ENCODE data around the gene GPR183.

The GPR183 gene

GRCh38 chr13:99263126-99263785 is 43.9 kb downstream of the GPR183 start (continued):
- TF ChIP-seq, protein P1, sequence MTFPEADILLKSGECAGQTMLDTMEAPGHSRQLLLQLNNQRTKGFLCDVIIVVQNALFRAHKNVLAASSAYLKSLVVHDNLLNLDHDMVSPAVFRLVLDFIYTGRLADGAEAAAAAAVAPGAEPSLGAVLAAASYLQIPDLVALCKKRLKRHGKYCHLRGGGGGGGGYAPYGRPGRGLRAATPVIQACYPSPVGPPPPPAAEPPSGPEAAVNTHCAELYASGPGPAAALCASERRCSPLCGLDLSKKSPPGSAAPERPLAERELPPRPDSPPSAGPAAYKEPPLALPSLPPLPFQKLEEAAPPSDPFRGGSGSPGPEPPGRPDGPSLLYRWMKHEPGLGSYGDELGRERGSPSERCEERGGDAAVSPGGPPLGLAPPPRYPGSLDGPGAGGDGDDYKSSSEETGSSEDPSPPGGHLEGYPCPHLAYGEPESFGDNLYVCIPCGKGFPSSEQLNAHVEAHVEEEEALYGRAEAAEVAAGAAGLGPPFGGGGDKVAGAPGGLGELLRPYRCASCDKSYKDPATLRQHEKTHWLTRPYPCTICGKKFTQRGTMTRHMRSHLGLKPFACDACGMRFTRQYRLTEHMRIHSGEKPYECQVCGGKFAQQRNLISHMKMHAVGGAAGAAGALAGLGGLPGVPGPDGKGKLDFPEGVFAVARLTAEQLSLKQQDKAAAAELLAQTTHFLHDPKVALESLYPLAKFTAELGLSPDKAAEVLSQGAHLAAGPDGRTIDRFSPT (tag by site-specific recombination; IDR thresholded peaks at IDR 0.05) = no peak
- TF ChIP-seq ZNF585B (tag by site-specific recombination; IDR thresholded peaks at IDR 0.05) (no peak), ZNF701 (tag by site-specific recombination; IDR thresholded peaks at IDR 0.05) (no peak), ZNF37A (tag by site-specific recombination; IDR thresholded peaks at IDR 0.05) (no peak), ZNF544 (tag by site-specific recombination; IDR thresholded peaks at IDR 0.05) (no peak), ZBTB7A (tag by site-specific recombination; IDR thresholded peaks at IDR 0.05; ENCODE audit: low read depth) (no peak), SP7 (tag by site-specific recombination; IDR thresholded peaks at IDR 0.05) (no peak), ZNF776 (tag by site-specific recombination; IDR thresholded peaks at IDR 0.05; ENCODE audit: borderline replicate concordance) (no peak), ZSCAN16 (tag by site-specific recombination; IDR thresholded peaks at IDR 0.05) (no peak)
- TF ChIP-seq, protein P2, sequence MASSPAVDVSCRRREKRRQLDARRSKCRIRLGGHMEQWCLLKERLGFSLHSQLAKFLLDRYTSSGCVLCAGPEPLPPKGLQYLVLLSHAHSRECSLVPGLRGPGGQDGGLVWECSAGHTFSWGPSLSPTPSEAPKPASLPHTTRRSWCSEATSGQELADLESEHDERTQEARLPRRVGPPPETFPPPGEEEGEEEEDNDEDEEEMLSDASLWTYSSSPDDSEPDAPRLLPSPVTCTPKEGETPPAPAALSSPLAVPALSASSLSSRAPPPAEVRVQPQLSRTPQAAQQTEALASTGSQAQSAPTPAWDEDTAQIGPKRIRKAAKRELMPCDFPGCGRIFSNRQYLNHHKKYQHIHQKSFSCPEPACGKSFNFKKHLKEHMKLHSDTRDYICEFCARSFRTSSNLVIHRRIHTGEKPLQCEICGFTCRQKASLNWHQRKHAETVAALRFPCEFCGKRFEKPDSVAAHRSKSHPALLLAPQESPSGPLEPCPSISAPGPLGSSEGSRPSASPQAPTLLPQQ (tag by site-specific recombination; IDR thresholded peaks at IDR 0.05) = no peak

DNA sequence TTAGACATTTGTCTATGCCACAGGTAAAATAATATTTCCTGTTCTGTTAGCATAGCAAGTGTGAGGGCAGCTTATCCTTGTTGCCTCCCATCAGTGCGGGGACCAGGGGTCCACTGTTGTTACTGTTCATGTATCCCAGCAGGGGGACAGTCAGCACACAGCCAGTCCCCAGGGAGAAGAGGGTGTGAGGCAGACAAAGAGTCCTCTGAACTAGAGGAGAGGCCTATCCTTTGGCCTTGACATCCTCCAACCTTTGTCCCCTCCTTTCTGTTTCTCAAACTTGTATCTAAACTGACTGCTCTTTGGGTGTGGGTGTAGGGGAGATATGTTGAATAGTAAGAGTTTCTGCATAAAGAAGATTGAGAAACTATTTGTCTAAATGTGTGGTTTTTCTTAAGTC is 46.1 kb downstream of the GPR183 start:
- no peak overlapping the region for H3K27ac ChIP-seq (ENCODE audit: extremely low read depth, low read depth, low read length)

More for the DNA sequence above, 46.1 kb downstream of the GPR183 start:
- ChIA-PET POLR2A (no interaction called here), CTCF (interaction anchor here (0.6 to 2.7 kb wide), 5 partner anchors 8 to 176 kb away, joined by 3 to 16 read pairs (median 5); no protein-coding TSS in a partner anchor)
- Histone ChIP-seq H3K36me3 (ENCODE audit: control insufficient read depth in 2 of 2, insufficient read depth in 1 of 2, low read length in 2 of 2) (peaks cover 0 to 7% of the 10 kb centered on the region in 2 experiments; a peak in 1 of 3 replicates), H3K4me3 (ENCODE audit: low read depth, low read length) (no peak overlapping the region), H3K9me3 (ENCODE audit: control insufficient read depth, insufficient read depth, low read depth, low read length) (no peaks in the 10 kb centered on the region), H3K4me1 (ENCODE audit: control insufficient read depth, insufficient read depth, low read length) (no peaks in the 10 kb centered on the region)
- TF ChIP-seq ZNF302 (tag by site-specific recombination; IDR thresholded peaks at IDR 0.05; ENCODE audit: low read depth) (no peak), ZNF585B (tag by site-specific recombination; IDR thresholded peaks at IDR 0.05) (no peak), ZNF10 (tag by site-specific recombination; IDR thresholded peaks at IDR 0.05) (no peak), YY2 (tag by site-specific recombination; IDR thresholded peaks at IDR 0.05) (no peak), CTCF (tag by site-specific recombination; IDR thresholded peaks at IDR 0.05) (no peak), ZNF501 (tag by site-specific recombination; IDR thresholded peaks at IDR 0.05) (no peak), ZNF521 (tag by site-specific recombination; IDR thresholded peaks at IDR 0.05) (no peak), ZNF837 (tag by site-specific recombination; IDR thresholded peaks at IDR 0.05) (no peak), ZNF776 (tag by site-specific recombination; IDR thresholded peaks at IDR 0.05; ENCODE audit: borderline replicate concordance) (no peak), BCL11A (tag by site-specific recombination; IDR thresholded peaks at IDR 0.05; ENCODE audit: low read depth) (no peak)
- TF ChIP-seq, protein P3, sequence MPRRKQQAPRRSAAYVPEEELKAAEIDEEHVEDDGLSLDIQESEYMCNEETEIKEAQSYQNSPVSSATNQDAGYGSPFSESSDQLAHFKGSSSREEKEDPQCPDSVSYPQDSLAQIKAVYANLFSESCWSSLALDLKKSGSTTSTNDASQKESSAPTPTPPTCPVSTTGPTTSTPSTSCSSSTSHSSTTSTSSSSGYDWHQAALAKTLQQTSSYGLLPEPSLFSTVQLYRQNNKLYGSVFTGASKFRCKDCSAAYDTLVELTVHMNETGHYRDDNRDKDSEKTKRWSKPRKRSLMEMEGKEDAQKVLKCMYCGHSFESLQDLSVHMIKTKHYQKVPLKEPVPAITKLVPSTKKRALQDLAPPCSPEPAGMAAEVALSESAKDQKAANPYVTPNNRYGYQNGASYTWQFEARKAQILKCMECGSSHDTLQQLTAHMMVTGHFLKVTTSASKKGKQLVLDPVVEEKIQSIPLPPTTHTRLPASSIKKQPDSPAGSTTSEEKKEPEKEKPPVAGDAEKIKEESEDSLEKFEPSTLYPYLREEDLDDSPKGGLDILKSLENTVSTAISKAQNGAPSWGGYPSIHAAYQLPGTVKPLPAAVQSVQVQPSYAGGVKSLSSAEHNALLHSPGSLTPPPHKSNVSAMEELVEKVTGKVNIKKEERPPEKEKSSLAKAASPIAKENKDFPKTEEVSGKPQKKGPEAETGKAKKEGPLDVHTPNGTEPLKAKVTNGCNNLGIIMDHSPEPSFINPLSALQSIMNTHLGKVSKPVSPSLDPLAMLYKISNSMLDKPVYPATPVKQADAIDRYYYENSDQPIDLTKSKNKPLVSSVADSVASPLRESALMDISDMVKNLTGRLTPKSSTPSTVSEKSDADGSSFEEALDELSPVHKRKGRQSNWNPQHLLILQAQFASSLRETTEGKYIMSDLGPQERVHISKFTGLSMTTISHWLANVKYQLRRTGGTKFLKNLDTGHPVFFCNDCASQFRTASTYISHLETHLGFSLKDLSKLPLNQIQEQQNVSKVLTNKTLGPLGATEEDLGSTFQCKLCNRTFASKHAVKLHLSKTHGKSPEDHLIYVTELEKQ (tag by site-specific recombination; IDR thresholded peaks at IDR 0.05; ENCODE audit: borderline replicate concordance) = no peak
- TF ChIP-seq, protein P4, sequence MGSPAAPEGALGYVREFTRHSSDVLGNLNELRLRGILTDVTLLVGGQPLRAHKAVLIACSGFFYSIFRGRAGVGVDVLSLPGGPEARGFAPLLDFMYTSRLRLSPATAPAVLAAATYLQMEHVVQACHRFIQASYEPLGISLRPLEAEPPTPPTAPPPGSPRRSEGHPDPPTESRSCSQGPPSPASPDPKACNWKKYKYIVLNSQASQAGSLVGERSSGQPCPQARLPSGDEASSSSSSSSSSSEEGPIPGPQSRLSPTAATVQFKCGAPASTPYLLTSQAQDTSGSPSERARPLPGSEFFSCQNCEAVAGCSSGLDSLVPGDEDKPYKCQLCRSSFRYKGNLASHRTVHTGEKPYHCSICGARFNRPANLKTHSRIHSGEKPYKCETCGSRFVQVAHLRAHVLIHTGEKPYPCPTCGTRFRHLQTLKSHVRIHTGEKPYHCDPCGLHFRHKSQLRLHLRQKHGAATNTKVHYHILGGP (tag by site-specific recombination; IDR thresholded peaks at IDR 0.05) = no peak
